HCT116 (cell line): ENCODE measurements around the gene PRPF39. TPM values are rescaled to one million over a fixed set of nuclear protein-coding genes. Genes with fewer than 3 reads are reported as not detected.

Experiments
- ATAC-seq: fragments of 200-7000 bp; cut with Tn5 transposase; 2 replicates; pipeline ENCODE4 v1.9.1; 2020; ENCODE audit warnings: mild to moderate bottlenecking, moderate library complexity
- BruUV-seq: library from RNA; stranded (reverse); fragments of 400-500 nt; replicated peaks from 2 replicates; lab custom pipeline; 2021; lab: Mats Ljungman, UMichigan
- CTCF ChIA-PET: fragments of 300-600 bp; sonication (Branson Sonifier 250); formaldehyde crosslinking; loops from one replicate; lab custom pipeline; 2021; ENCODE audit warnings: antibody characterized with exemption; lab: Charles Lee
- POLR2A ChIA-PET: fragments of 300-600, 350-600 bp; sonication (Branson Sonifier 250); formaldehyde crosslinking; loops from one replicate; lab custom pipeline; 2021; ENCODE audit warnings: antibody characterized with exemption; lab: Charles Lee
- RAD21 ChIA-PET, 2 experiments: fragments of 300-600 bp; sonication (Branson Sonifier 250); formaldehyde crosslinking; loops; one replicate each; lab custom pipeline; 2023; ENCODE audit warnings: low total read pairs in 2 of 2; ENCODE audit not compliant: uncharacterized antibody in 2 of 2, unreplicated experiment in 2 of 2, low non-redundant PET in 1 of 2; lab: Charles Lee
- DNase-seq: peaks from one replicate; pipeline ENCODE4 v3.0.0-alpha.2; 2010; ENCODE audit warnings: low read depth, low spot score
- H2AFZ ChIP-seq: fragments of 200-600 bp; shearing (Covaris generic), sonication (generic); 2 replicates; pipeline ENCODE4 v1.6.1; 2017; ENCODE audit warnings: low read depth, mixed run types, mixed read lengths, antibody characterized with exemption, low read length; ENCODE audit not compliant: poor library complexity, severe bottlenecking
- H3K27ac ChIP-seq: 2 replicates; pipeline ENCODE4 v1.5.1; 2012; ENCODE audit warnings: low read depth, low read length
- H3K27me3 ChIP-seq: fragments of 200-600 bp; sonication (generic); 2 replicates; pipeline ENCODE4 v1.6.1; 2016; ENCODE audit warnings: mixed run types, low read length, mixed read lengths; ENCODE audit not compliant: insufficient read depth
- H3K36me3 ChIP-seq, 2 experiments: fragments of 200-500 bp in 1 of 2; fragments of 200-600 bp in 1 of 2; sonication (Bioruptor generic) in 1 of 2; sonication (generic) in 1 of 2; 2 replicates each; pipeline versions ENCODE4 v1.5.1 to v1.6.1; 2014 to 2016; ENCODE audit warnings: low read length in 2 of 2, inconsistent platforms in 1 of 2, mixed read lengths in 1 of 2, mixed run types in 1 of 2; ENCODE audit not compliant: insufficient read depth in 2 of 2, control insufficient read depth in 1 of 2
- H3K4me1 ChIP-seq, 2 experiments: fragments of 200-600 bp in 1 of 2; sonication (generic) in 1 of 2; 2 replicates each; pipeline versions ENCODE4 v1.5.1 to v1.6.1; 2012 to 2017; ENCODE audit warnings: low read length in 2 of 2, inconsistent platforms in 1 of 2, mild to moderate bottlenecking in 1 of 2, mixed read lengths in 1 of 2, mixed run types in 1 of 2, moderate library complexity in 1 of 2; ENCODE audit not compliant: insufficient read depth in 2 of 2, control insufficient read depth in 1 of 2
- H3K4me2 ChIP-seq: fragments of 200-600 bp; sonication (generic); 2 replicates; pipeline ENCODE4 v1.6.1; 2017; ENCODE audit warnings: mixed run types, low read length, mixed read lengths
- H3K4me3 ChIP-seq, 2 experiments: fragments of 200-600 bp in 1 of 2; sonication (generic) in 1 of 2; replicated peaks in 1 of 2; 2 replicates each; pipeline ENCODE4 v1.5.1; 2011 to 2016; ENCODE audit warnings: low read length in 2 of 2, control low read depth in 1 of 2, low read depth in 1 of 2, mild to moderate bottlenecking in 1 of 2, mixed read lengths in 1 of 2, mixed run types in 1 of 2
- H3K79me2 ChIP-seq: fragments of 200-600 bp; sonication (generic); 2 replicates; pipeline ENCODE4 v1.6.1; 2017; ENCODE audit warnings: mild to moderate bottlenecking, mixed run types, low read length, moderate library complexity, mixed read lengths; ENCODE audit not compliant: insufficient read depth
- H3K9ac ChIP-seq: fragments of 200-600 bp; sonication (generic); 2 replicates; pipeline ENCODE4 v1.6.1; 2016; ENCODE audit warnings: low read length, mixed read lengths
- H3K9me2 ChIP-seq: fragments of 200-600 bp; sonication (generic), shearing (Covaris generic); 2 replicates; pipeline ENCODE4 v1.6.1; 2017; ENCODE audit warnings: mixed run types, mild to moderate bottlenecking, moderate library complexity; ENCODE audit not compliant: insufficient read depth
- H3K9me3 ChIP-seq, 2 experiments: fragments of 200-500 bp in 1 of 2; fragments of 200-600 bp in 1 of 2; sonication (Bioruptor generic) in 1 of 2; sonication (generic) in 1 of 2; 2 replicates each; pipeline ENCODE4 v1.6.1; 2014 to 2017; ENCODE audit warnings: low read length in 2 of 2, mixed read lengths in 2 of 2, inconsistent platforms in 1 of 2, low read depth in 1 of 2, mild to moderate bottlenecking in 1 of 2, mixed run types in 1 of 2, moderate library complexity in 1 of 2; ENCODE audit not compliant: control insufficient read depth in 1 of 2, insufficient read depth in 1 of 2
- H4K20me1 ChIP-seq: fragments of 200-600 bp; sonication (generic), shearing (Covaris generic); 2 replicates; pipeline ENCODE4 v1.6.1; 2017; ENCODE audit warnings: mixed run types, mild to moderate bottlenecking, moderate library complexity; ENCODE audit not compliant: insufficient read depth
- EZH2phosphoT487 ChIP-seq: fragments of 200-600 bp; IDR thresholded peaks from 2 replicates; pipeline ENCODE4 v1.6.1; 2018; ENCODE audit warnings: antibody characterized with exemption, borderline replicate concordance
- FOSL1 ChIP-seq: IDR thresholded peaks from 2 replicates; pipeline ENCODE4 v1.6.1; 2012; ENCODE audit warnings: low read depth
- JUND ChIP-seq: IDR thresholded peaks from 2 replicates; pipeline ENCODE4 v1.6.1; 2012
- POLR2AphosphoS5 ChIP-seq: IDR thresholded peaks from 2 replicates; pipeline ENCODE4 v1.6.1; 2011; ENCODE audit warnings: mild to moderate bottlenecking, low read depth, low read length, moderate library complexity
- REST ChIP-seq: IDR thresholded peaks from 2 replicates; pipeline ENCODE4 v1.6.1; 2012; ENCODE audit warnings: low read depth
- TCF7L2 ChIP-seq: IDR thresholded peaks from 2 replicates; pipeline ENCODE4 v1.7.0; 2011; ENCODE audit warnings: borderline replicate concordance, inconsistent platforms; ENCODE audit not compliant: insufficient read depth, insufficient read length; ENCODE audit errors: extremely low read depth
- YY1 ChIP-seq: IDR thresholded peaks from 2 replicates; pipeline ENCODE4 v1.6.1; 2011; ENCODE audit warnings: low read length, low read depth, moderate library complexity, mild to moderate bottlenecking; ENCODE audit not compliant: insufficient replicate concordance; ENCODE audit errors: extremely low read depth
- ZBTB33 ChIP-seq: IDR thresholded peaks from 2 replicates; pipeline ENCODE4 v1.6.1; 2011; ENCODE audit warnings: mild to moderate bottlenecking, low read length, moderate library complexity; ENCODE audit not compliant: insufficient replicate concordance; ENCODE audit errors: extremely low read depth
- ZFX ChIP-seq: fragments of 450-650 bp; IDR thresholded peaks from 2 replicates; pipeline ENCODE4 v1.6.1; 2017
- ZNF274 ChIP-seq: fragments of 200-500 bp; sonication (Bioruptor generic); IDR thresholded peaks from 2 replicates; pipeline ENCODE4 v1.6.1; 2014; ENCODE audit warnings: mild to moderate bottlenecking, low read depth, low read length, inconsistent platforms
- intact Hi-C: fragments of 100-400 bp; cut with micrococcal nuclease; formaldehyde crosslinking; loops from 2 replicates; pipeline ENCODE4 v1.10.0; 2022
- total RNA-seq: library from RNA; stranded (reverse); gene quantifications from one replicate; pipeline ENCODE4 v1.2.1, GENCODE V29; 2021; ENCODE audit not compliant: unreplicated experiment

The PRPF39 gene
- total RNA-seq, 1 experiment from 2014 or later, result 44.7 TPM

- TF ChIP-seq REST (no peak), EZH2phosphoT487 (no peak), YY1 (no peak), FOSL1 (no peak), POLR2AphosphoS5 (no peak)
Measured at GRCh38 chr14:45066667-45067066, 17.2 kb upstream of the PRPF39 start (continued).

GRCh38 chr14:45068396-45068795 is 15.5 kb upstream of the PRPF39 start:
- POLR2A ChIA-PET, result no interaction called here

More at GRCh38 chr14:45068396-45068795, 15.5 kb upstream of the PRPF39 start:
- Histone ChIP-seq H4K20me1 (no peaks in the 10 kb centered on the region), H3K9ac (no peak overlapping the region), H3K9me2 (no peaks in the 10 kb centered on the region), H3K79me2 (no peaks in the 10 kb centered on the region), H2AFZ (no peak overlapping the region), H3K4me1 (no peaks in the 10 kb centered on the region), H3K27ac (no peak overlapping the region), H3K4me2 (no peak overlapping the region), H3K9me3 (no peaks in the 10 kb centered on the region), H3K27me3 (no peaks in the 10 kb centered on the region), H3K4me3 (no peak overlapping the region), H3K36me3 (no peaks in the 10 kb centered on the region)
- no TSS peak for BruUV-seq
- intact Hi-C loops, result no loop called here
- ChIA-PET RAD21 (no interaction called here), CTCF (no interaction called here)
- no peak for TF ChIP-seq ZNF274
- no peak for TF ChIP-seq ZBTB33
- TF ChIP-seq JUND, result no peak
- TF ChIP-seq TCF7L2, result no peak
- no peak for TF ChIP-seq ZFX
- no peak for TF ChIP-seq REST
- no peak for ATAC-seq
- no peak for DNase-seq
